GM12878 (cell line): ENCODE results near the gene NDC1. TPM values are rescaled to one million over a fixed set of nuclear protein-coding genes. Genes with fewer than 3 reads are reported as not detected.

ENCODE experiments used
- ATAC-seq: fragments of 200-7000 bp; cut with Tn5 transposase; 3 replicates; pipeline ENCODE4 v1.9.1; 2020; ENCODE audit warnings: mild to moderate bottlenecking, moderate library complexity
- BruUV-seq: library from RNA; stranded (reverse); fragments of 400-500 nt; replicated peaks from 2 replicates; lab custom pipeline; 2021; lab: Mats Ljungman, UMichigan
- CTCF ChIA-PET: fragments of 300-600 bp; sonication (Branson Sonifier 250); formaldehyde crosslinking; extraction: SDS; loops from one replicate; lab custom pipeline; 2021; ENCODE audit warnings: inconsistent platforms; lab: Yijun Ruan, JAX
- POLR2A ChIA-PET: fragments of 350-600 bp; formaldehyde crosslinking; extraction: SDS; loops from one replicate; lab custom pipeline; 2021; ENCODE audit warnings: inconsistent platforms; lab: Charles Lee
- RAD21 ChIA-PET: fragments of 300-600 bp; sonication (Branson Sonifier 250); formaldehyde crosslinking; loops from one replicate; lab custom pipeline; 2023; ENCODE audit warnings: antibody characterized with exemption; ENCODE audit not compliant: unreplicated experiment; lab: Charles Lee
- SMC1A ChIA-PET: fragments of 300-600 bp; sonication (Branson Sonifier 250); formaldehyde crosslinking; loops from one replicate; lab custom pipeline; 2023; ENCODE audit not compliant: unreplicated experiment, uncharacterized antibody; lab: Charles Lee
- DNase-seq: peaks from one replicate; pipeline ENCODE4 v3.0.0-alpha.2; 2011; ENCODE audit warnings: low read depth, low spot score
- FAIRE-seq: peaks from 3 replicates; lab custom pipeline; 2011; peaks lifted over from hg19 to GRCh38; lab: Jason Lieb, UNC
- H2AFZ ChIP-seq: 2 replicates; pipeline ENCODE4 v1.6.0; 2011; ENCODE audit warnings: low read depth, low read length, control low read depth; ENCODE audit not compliant: control insufficient read depth
- H3K27ac ChIP-seq: 2 replicates; pipeline ENCODE4 v1.5.1; 2011; ENCODE audit warnings: control low read depth; ENCODE audit not compliant: control insufficient read depth, insufficient read depth
- H3K27me3 ChIP-seq, 2 experiments: replicated peaks in 1 of 2; 2 replicates each; pipeline versions ENCODE4 v1.6.0 to v1.6.1; 2011; ENCODE audit warnings: low read length in 1 of 2; ENCODE audit not compliant: control insufficient read depth in 2 of 2, insufficient read depth in 2 of 2
- H3K36me3 ChIP-seq, 2 experiments: 2 replicates each; pipeline ENCODE4 v1.5.1; 2011; ENCODE audit warnings: low read length in 1 of 2; ENCODE audit not compliant: control insufficient read depth in 2 of 2, insufficient read depth in 2 of 2
- H3K4me1 ChIP-seq: 2 replicates; pipeline ENCODE4 v1.6.1; 2011; ENCODE audit warnings: mild to moderate bottlenecking, low read length, moderate library complexity, mixed read lengths; ENCODE audit not compliant: control insufficient read depth, insufficient read depth
- H3K4me2 ChIP-seq: 2 replicates; pipeline ENCODE4 v1.6.0; 2011; ENCODE audit warnings: control low read depth; ENCODE audit not compliant: control insufficient read depth, insufficient read depth
- H3K4me3 ChIP-seq: fragments of 200-600 bp; sonication (generic); 2 replicates; pipeline ENCODE4 v1.5.1; 2016
- H3K79me2 ChIP-seq: 2 replicates; pipeline ENCODE4 v1.6.0; 2011; ENCODE audit warnings: low read length; ENCODE audit not compliant: control insufficient read depth, insufficient read depth
- H3K9ac ChIP-seq: 2 replicates; pipeline ENCODE4 v1.8.0; 2011; ENCODE audit warnings: low read length, control low read depth, mixed read lengths; ENCODE audit not compliant: control insufficient read depth, insufficient read depth
- H3K9me3 ChIP-seq: replicated peaks from 3 replicates; pipeline ENCODE4 v1.5.1; 2011; ENCODE audit warnings: mild to moderate bottlenecking, low read length; ENCODE audit not compliant: control insufficient read depth, insufficient read depth
- H4K20me1 ChIP-seq: 2 replicates; pipeline ENCODE4 v1.6.0; 2011; ENCODE audit not compliant: control insufficient read depth, insufficient read depth
- EED ChIP-seq: sonication (generic); IDR thresholded peaks from 2 replicates; pipeline ENCODE4 v1.6.1; 2016; ENCODE audit warnings: antibody characterized with exemption, low read depth
- IRF4 ChIP-seq: IDR thresholded peaks from 2 replicates; pipeline ENCODE4 v1.6.1; 2011; ENCODE audit warnings: low read depth, low read length
- LARP7 ChIP-seq: fragments of 450-650 bp; IDR thresholded peaks from 2 replicates; pipeline ENCODE4 v1.6.1; 2017; ENCODE audit warnings: mild to moderate bottlenecking
- WGBS: methylation state at CpG from one replicate; pipeline ENCODE4 v1.1.6; 2016; ENCODE audit warnings: low lambda C conversion rate; ENCODE audit not compliant: insufficient replicate concordance, insufficient coverage; ENCODE audit errors: missing lambda C conversion rate; 5-methylcytosine and 5-hydroxymethylcytosine counted together
- in situ Hi-C: fragments of 300-500 bp; cut with MboI; formaldehyde crosslinking; loops from 9 replicates; pipeline ENCODE4 v1.14.3; 2018; ENCODE audit warnings: mixed read lengths
- intact Hi-C: fragments of 100-400 bp; cut with micrococcal nuclease; formaldehyde crosslinking; loops from one replicate; pipeline ENCODE4 v1.14.2; 2022; ENCODE audit not compliant: unreplicated experiment
- polyA plus RNA-seq, 11 experiments: library from polyadenylated mRNA; depleted of rRNA in 4 of 11; unstranded in 6 of 11; stranded (reverse) in 5 of 11; fragments of >200 nt; fragmentation: Nextera tagmentation in 4 of 11; fragmentation: Illumina TruSeq in 1 of 11; extraction: Ambion mirVana in 4 of 11; extraction: Trizol in 1 of 11; gene quantifications; 1 replicate in 1 of 11; 2 replicates in 10 of 11; pipeline versions ENCODE4 v1.2.1 to v1.2.3, GENCODE V29; 2011 to 2016; ENCODE audit warnings: inconsistent platforms in 2 of 11, missing spikeins in 2 of 11, low read depth in 1 of 11
- total RNA-seq, 4 experiments: library from RNA; depleted of rRNA in 3 of 4; stranded (reverse); fragments of >200 nt in 3 of 4; fragmentation: Illumina TruSeq in 1 of 4; extraction: Trizol in 1 of 4; gene quantifications; 2 replicates each; pipeline versions ENCODE4 v1.2.1 to v1.2.3, GENCODE V29; 2013 to 2021
- TF ChIP-seq, protein P1 (sequence below), 3 experiments: IDR thresholded peaks in 2 of 3; conservative IDR thresholded peaks in 1 of 3; 2 replicates each; pipeline ENCODE4 v1.5.1; 2011; ENCODE audit warnings: low read depth in 3 of 3, low read length in 3 of 3, mild to moderate bottlenecking in 3 of 3, control low read depth in 2 of 3, moderate library complexity in 2 of 3, inconsistent platforms in 1 of 3, mixed read lengths in 1 of 3; ENCODE audit not compliant: control insufficient read depth in 2 of 3, insufficient read depth in 1 of 3; ENCODE audit errors: extremely low read depth in 1 of 3

Gene NDC1
- total and polyA plus RNA-seq, 10 of the 15 experiments (the other 5 are each of a cell fraction or from before 2014, with no cell fraction given), result 20.2 to 77.6 (median 47.1) TPM

DNA sequence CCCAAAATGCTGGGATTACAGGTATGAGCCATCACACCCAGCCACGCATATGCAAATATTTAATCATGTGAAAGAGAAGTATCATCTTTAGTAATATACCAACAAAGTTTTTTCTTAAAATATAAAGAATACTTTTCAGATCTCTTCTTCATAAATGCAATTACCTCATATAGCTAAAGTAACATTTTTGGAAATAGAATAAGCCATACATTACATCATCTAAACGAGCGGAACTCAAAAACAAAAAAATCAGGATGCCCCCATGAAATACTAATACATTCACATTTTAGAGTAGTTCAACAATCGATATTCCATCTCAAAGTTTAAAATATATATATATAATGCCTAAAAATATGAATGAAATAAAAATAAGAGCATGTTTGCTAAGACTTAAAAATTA lies 4.7 kb downstream of the NDC1 start:
- SMC1A ChIA-PET, result interaction anchor here (0.7 to 3.6 kb wide), 2 partner anchors 12 to 1246 kb away, joined by 4 to 18 read pairs; no protein-coding TSS in a partner anchor
- no peaks in the 10 kb centered on the region for H4K20me1 ChIP-seq
- peaks cover 7% of the 10 kb centered on the region; the same call in 1 of the 2 replicates for H3K4me1 ChIP-seq
- in situ Hi-C loops (no loop called here), intact Hi-C loops (no loop called here)
- H3K4me2 ChIP-seq, result peak overlapping the region; percentile 22; the same call in 1 of the 2 replicates
- no peak overlapping the region for H3K4me3 ChIP-seq
- ATAC-seq, result no peak
- H3K27me3 ChIP-seq, result no peaks in the 10 kb centered on the region
- BruUV-seq, result no TSS peak
- 78% methylated on average over 4 of the region's 4 CpGs for WGBS
- no peak overlapping the region for H3K9ac ChIP-seq
- TF ChIP-seq LARP7, result no peak
- TF ChIP-seq EED, result no peak
- H3K79me2 ChIP-seq, result peaks cover 63% of the 10 kb centered on the region
- peaks cover 0 to 6% of the 10 kb centered on the region in 2 experiments for H3K36me3 ChIP-seq
- POLR2A ChIA-PET, result interaction anchor here (1.3 to 2.7 kb wide), 2 partner anchors 7 to 10 kb away, joined by 4 to 11 read pairs; no protein-coding TSS in a partner anchor
- H3K9me3 ChIP-seq, result no peaks in the 10 kb centered on the region
- DNase-seq, result no peak
- FAIRE-seq, result no peak
- H2AFZ ChIP-seq, result no peak overlapping the region
- CTCF ChIA-PET, result interaction anchor here (1.1 to 3.2 kb wide), 3 partner anchors 12 to 27 kb away, joined by 3 to 11 read pairs (median 3); no protein-coding TSS in a partner anchor
- no peak overlapping the region for H3K27ac ChIP-seq
- RAD21 ChIA-PET, result interaction anchor here (1.4 kb wide), 1 partner anchor 112 kb away, joined by 3 read pairs; the partner anchor contains the start of gene IFT25

DNA sequence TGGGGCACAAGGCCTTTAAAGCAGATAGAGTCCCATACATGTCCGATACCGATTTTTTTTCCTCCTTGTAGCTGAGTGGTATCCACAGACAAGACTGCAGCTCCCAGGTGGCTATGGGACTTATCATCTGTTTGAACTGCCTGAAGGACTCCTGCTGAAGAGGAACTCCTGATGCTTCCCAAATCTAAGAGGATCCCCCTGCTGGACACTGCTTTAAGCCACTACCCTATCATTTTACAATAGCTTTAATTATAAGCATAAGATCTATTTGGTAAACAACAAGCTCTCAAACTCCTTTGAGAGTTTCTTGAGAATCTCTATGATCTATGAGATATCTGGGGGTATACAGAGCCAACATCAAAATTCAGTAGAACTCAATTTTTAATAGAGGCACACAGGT lies 11.7 kb downstream of the NDC1 start:
- Histone ChIP-seq H3K27ac (no peak overlapping the region), H3K4me2 (no peak overlapping the region)

More for the DNA sequence above, 11.7 kb downstream of the NDC1 start:
- no peaks in the 10 kb centered on the region for H3K27me3 ChIP-seq
- SMC1A ChIA-PET, result interaction anchor here (0.6 to 2.1 kb wide), 4 partner anchors 10 to 52 kb away, joined by 3 to 6 read pairs (median 3); no protein-coding TSS in a partner anchor
- TF ChIP-seq, protein P1, sequence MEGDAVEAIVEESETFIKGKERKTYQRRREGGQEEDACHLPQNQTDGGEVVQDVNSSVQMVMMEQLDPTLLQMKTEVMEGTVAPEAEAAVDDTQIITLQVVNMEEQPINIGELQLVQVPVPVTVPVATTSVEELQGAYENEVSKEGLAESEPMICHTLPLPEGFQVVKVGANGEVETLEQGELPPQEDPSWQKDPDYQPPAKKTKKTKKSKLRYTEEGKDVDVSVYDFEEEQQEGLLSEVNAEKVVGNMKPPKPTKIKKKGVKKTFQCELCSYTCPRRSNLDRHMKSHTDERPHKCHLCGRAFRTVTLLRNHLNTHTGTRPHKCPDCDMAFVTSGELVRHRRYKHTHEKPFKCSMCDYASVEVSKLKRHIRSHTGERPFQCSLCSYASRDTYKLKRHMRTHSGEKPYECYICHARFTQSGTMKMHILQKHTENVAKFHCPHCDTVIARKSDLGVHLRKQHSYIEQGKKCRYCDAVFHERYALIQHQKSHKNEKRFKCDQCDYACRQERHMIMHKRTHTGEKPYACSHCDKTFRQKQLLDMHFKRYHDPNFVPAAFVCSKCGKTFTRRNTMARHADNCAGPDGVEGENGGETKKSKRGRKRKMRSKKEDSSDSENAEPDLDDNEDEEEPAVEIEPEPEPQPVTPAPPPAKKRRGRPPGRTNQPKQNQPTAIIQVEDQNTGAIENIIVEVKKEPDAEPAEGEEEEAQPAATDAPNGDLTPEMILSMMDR (IDR thresholded peaks at IDR 0.05 in 2 of 3, conservative IDR thresholded peaks at IDR 0.05 in 1 of 3; ENCODE audit: control insufficient read depth in 2 of 3, extremely low read depth in 1 of 3, insufficient read depth in 1 of 3, low read depth in 3 of 3, low read length in 3 of 3), result 0 out of 6 replicates have a peak, but pooled peaks of 1 of the 3 experiments have one; percentile 6
- TF ChIP-seq IRF4, result no peak
- TF ChIP-seq, all 136 proteins: peak for 1
- Histone ChIP-seq H2AFZ (no peak overlapping the region), H4K20me1 (no peaks in the 10 kb centered on the region), H3K9me3 (no peaks in the 10 kb centered on the region), H3K9ac (no peak overlapping the region), H3K36me3 (peaks cover 5 to 13% of the 10 kb centered on the region in 2 experiments), H3K4me3 (no peak overlapping the region), H3K79me2 (no peaks in the 10 kb centered on the region), H3K4me1 (no peaks in the 10 kb centered on the region)
- 100% methylated on average over 2 of the region's 2 CpGs for WGBS
- ChIA-PET POLR2A (interaction anchor here (1.8 kb wide), 1 partner anchor 8 kb away, joined by 11 read pairs; no protein-coding TSS in a partner anchor), CTCF (no interaction called here), RAD21 (interaction anchor here (0.6 to 1.2 kb wide), 2 partner anchors 13 to 133 kb away, joined by 3 read pairs; no protein-coding TSS in a partner anchor)
- intact Hi-C loops (no loop called here), in situ Hi-C loops (no loop called here)
- no TSS peak for BruUV-seq
- no peak for ATAC-seq
- no peak for FAIRE-seq
- no peak for DNase-seq
